Upper lobe of right lung (tissue), 1 donor: ENCODE results near the gene KPNB1. TPM values are rescaled to one million over a fixed set of nuclear protein-coding genes. Genes with fewer than 3 reads are reported as not detected.

Experiments
- ATAC-seq: fragments of 200-7000 bp; cut with Tn5 transposase; one replicate; pipeline ENCODE4 v1.9.1; 2020; ENCODE audit warnings: mild to moderate bottlenecking, moderate library complexity
- DNase-seq: peaks from one replicate; pipeline ENCODE4 v3.0.0-alpha.2; 2020
- H3K27ac ChIP-seq: fragments of 200-600 bp; one replicate; pipeline ENCODE4 v1.8.0; 2022
- H3K27me3 ChIP-seq: fragments of 200-600 bp; one replicate; pipeline ENCODE4 v1.8.0; 2022; ENCODE audit warnings: mild to moderate bottlenecking
- H3K36me3 ChIP-seq: fragments of 200-600 bp; one replicate; pipeline ENCODE4 v1.8.0; 2022
- H3K4me1 ChIP-seq: fragments of 200-600 bp; one replicate; pipeline ENCODE4 v1.8.0; 2022
- H3K4me3 ChIP-seq: fragments of 200-600 bp; one replicate; pipeline ENCODE4 v1.8.0; 2022; ENCODE audit warnings: mild to moderate bottlenecking
- H3K9me3 ChIP-seq: fragments of 200-600 bp; one replicate; pipeline ENCODE4 v1.8.0; 2022
- intact Hi-C: fragments of 100-400 bp; cut with DNase I; formaldehyde crosslinking; loops from one replicate; pipeline ENCODE4 v1.11.0; 2022
- total RNA-seq: library from RNA; stranded (reverse); fragmentation: NEBNext Ultra II Directional; extraction: Animal tissue kit (Norgen Biotek cat#: 25700); gene quantifications from one replicate; pipeline ENCODE4 v1.2.1, GENCODE V29; 2021
- TF ChIP-seq, protein P1 (sequence below): fragments of 200-600 bp; IDR thresholded peaks from one replicate; pipeline ENCODE4 v1.8.0; 2022; ENCODE audit warnings: antibody characterized with exemption
- donor health status: DM: no; HTN: yes; CAD: no; lungs with severe emphysema.

The KPNB1 gene
- total RNA-seq, 1 donor from 2014 or later: 196 TPM

GRCh38 chr17:47709594-47709993, 59.9 kb downstream of the KPNB1 start:
- no peaks in the 10 kb centered on the region for H3K27me3 ChIP-seq
- H3K4me3 ChIP-seq: no peak overlapping the region
- H3K27ac ChIP-seq: no peak overlapping the region
- TF ChIP-seq, protein P1, sequence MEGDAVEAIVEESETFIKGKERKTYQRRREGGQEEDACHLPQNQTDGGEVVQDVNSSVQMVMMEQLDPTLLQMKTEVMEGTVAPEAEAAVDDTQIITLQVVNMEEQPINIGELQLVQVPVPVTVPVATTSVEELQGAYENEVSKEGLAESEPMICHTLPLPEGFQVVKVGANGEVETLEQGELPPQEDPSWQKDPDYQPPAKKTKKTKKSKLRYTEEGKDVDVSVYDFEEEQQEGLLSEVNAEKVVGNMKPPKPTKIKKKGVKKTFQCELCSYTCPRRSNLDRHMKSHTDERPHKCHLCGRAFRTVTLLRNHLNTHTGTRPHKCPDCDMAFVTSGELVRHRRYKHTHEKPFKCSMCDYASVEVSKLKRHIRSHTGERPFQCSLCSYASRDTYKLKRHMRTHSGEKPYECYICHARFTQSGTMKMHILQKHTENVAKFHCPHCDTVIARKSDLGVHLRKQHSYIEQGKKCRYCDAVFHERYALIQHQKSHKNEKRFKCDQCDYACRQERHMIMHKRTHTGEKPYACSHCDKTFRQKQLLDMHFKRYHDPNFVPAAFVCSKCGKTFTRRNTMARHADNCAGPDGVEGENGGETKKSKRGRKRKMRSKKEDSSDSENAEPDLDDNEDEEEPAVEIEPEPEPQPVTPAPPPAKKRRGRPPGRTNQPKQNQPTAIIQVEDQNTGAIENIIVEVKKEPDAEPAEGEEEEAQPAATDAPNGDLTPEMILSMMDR: no peak
- no peaks in the 10 kb centered on the region for H3K9me3 ChIP-seq
- ATAC-seq: no peak
- peaks cover 15% of the 10 kb centered on the region for H3K4me1 ChIP-seq
- intact Hi-C loops: no loop called here
- no peak for DNase-seq
- H3K36me3 ChIP-seq: no peaks in the 10 kb centered on the region

GRCh38 chr17:47711366-47712099, 61.8 kb downstream of the KPNB1 start:
- intact Hi-C loops: no loop called here
- no peak for ATAC-seq
- no peak overlapping the region for H3K27ac ChIP-seq

DNA sequence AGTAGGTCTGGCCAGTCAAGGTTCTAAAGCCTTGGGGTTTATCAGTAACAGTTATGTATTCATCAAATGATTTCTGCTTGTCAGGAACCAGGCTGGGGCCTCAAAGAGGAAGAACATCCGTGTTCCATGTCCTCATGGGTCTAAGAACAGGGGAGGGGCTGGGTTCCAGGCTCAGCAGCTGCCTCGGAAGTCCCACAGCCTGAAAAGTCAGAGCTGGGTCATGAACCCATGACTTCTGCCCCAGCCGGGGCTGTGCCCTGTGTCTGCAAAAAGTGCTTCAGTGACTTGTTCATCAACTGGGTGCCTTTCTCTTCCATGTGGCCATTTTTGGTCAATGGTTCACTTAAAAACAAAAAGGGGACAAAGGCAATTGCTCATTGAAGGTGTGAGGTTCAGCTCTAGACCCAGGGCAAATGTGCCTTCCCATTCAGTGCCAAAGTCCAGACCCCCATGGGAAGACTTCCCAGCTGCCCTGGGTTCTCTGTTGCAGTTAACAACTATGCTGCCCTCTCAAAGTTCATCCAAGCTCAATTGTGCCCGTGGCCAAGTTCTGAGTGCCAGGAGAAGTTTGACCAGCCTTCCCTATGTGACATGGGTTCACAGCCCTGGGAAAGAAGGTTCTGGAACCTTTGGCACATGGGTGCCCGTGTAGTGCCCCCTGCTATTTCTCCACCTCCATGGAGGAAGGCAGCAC, 62.8 kb downstream of the KPNB1 start:
- TF ChIP-seq, protein P1: no peak

More at GRCh38 chr17:47711366-47712099, 61.8 kb downstream of the KPNB1 start:
- Histone ChIP-seq H3K27me3 (no peaks in the 10 kb centered on the region), H3K9me3 (no peaks in the 10 kb centered on the region), H3K36me3 (no peaks in the 10 kb centered on the region), H3K4me3 (no peak overlapping the region), H3K4me1 (peaks cover 10% of the 10 kb centered on the region)
- DNase-seq: no peak
- TF ChIP-seq, protein P1: no peak

DNA sequence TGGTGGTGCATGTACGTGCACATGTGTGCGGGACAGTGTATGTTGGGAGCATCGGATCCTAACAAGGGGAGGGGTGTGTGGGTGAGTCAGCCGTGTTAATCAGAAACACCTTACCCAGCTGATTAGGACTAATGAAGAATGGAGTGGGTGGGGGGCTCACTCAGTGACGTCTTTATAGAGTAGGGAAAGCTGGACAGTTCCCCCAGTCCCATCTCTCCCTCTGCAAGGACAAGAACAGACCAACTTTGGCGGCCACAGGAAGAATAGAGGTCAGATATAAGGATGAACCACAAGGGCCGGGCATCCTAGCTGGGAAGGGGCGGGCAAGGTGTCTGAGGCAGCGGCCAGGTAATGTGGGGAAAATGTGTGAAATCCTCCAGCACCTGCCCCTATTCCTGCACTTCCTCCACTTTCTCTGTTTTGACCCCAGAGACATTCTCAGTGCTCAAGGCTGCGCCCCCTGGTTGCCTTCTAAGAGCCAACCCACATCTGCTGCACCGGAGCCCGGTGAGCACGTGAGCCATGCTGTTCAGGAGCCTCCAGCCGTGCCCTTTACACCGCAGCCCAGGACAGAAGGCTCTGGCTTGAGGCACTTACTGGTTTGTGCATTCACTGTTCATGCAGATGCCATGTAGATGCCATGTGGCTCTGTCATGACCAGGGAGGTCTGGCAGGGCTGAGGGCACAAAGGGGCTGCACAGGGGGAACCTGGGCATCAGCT, 64.4 kb downstream of the KPNB1 start:
- Histone ChIP-seq H3K4me3 (no peak overlapping the region), H3K27ac (no peak overlapping the region), H3K36me3 (no peaks in the 10 kb centered on the region), H3K4me1 (no peaks in the 10 kb centered on the region), H3K27me3 (peaks cover 9% of the 10 kb centered on the region), H3K9me3 (no peaks in the 10 kb centered on the region)
- TF ChIP-seq, protein P1: no peak
- DNase-seq (no peak), ATAC-seq (no peak)
- intact Hi-C loops: no loop called here

More for the DNA sequence above, 62.8 kb downstream of the KPNB1 start:
- no peaks in the 10 kb centered on the region for H3K36me3 ChIP-seq
- H3K27me3 ChIP-seq: no peaks in the 10 kb centered on the region
- no peak overlapping the region for H3K4me3 ChIP-seq
- no peaks in the 10 kb centered on the region for H3K9me3 ChIP-seq
- no peak overlapping the region for H3K27ac ChIP-seq
- intact Hi-C loops: no loop called here
- DNase-seq (no peak), ATAC-seq (no peak)
- peaks cover 2% of the 10 kb centered on the region for H3K4me1 ChIP-seq

- ATAC-seq (no peak), DNase-seq (no peak)
- TF ChIP-seq, protein P1: no peak
- no peaks in the 10 kb centered on the region for H3K4me1 ChIP-seq
- H3K27me3 ChIP-seq: peaks cover 14% of the 10 kb centered on the region
- H3K9me3 ChIP-seq: no peaks in the 10 kb centered on the region
- no peaks in the 10 kb centered on the region for H3K36me3 ChIP-seq
- no peak overlapping the region for H3K4me3 ChIP-seq
- intact Hi-C loops: no loop called here
- H3K27ac ChIP-seq: no peak overlapping the region
Measured at GRCh38 chr17:47714773-47715396, 65.2 kb downstream of the KPNB1 start.
